Measurements from ENCODE around the gene SV2A. TPM values are rescaled to one million over a fixed set of nuclear protein-coding genes. Genes with fewer than 3 reads are reported as not detected.
A peak's percentile ranks its signal among the peaks of the same experiment; 100 is the strongest.

Gene SV2A
- total RNA-seq, 1 experiment from 2014 or later: 47.1 TPM

DNA sequence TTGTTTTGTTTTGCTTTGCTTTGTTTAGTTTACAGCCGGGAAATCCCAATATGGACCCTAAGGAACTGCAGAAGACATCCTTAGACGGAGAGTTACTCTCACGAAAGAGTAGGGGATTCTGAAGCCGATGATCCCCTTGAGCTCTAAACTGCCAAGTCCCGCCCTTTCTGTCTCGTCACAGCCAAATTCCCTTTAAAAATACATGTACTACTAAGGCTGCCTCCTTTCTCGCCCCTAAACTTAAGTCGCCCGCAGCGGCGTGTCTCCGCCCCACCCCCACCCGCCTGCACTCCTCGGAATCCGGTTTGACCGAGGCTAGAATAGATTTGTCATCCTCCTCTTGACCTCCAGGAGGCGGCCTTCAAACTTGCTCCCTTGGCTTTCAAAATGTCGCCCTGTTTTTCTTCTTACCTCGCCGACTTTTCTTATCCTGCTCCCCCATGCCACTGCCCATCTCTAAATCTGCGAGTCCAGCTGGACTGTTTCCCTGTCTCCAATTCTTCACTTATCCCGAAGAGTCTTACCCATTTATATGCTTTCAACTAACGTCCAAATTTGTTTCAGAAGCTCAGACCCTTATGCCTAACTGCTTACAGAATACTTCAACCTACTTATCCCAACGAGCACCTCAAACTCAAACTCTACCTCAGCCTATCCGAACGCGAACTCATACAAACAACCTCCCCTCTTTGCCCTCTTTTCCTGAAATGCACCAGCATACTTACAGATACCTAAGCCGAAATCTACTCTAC lies 29.2 kb downstream of the SV2A start (continued):
- no peak for TF ChIP-seq OVOL2 (CRISPR knock-in tag; IDR thresholded peaks at IDR 0.05; ENCODE audit: borderline replicate concordance)
- TF ChIP-seq, protein P1, sequence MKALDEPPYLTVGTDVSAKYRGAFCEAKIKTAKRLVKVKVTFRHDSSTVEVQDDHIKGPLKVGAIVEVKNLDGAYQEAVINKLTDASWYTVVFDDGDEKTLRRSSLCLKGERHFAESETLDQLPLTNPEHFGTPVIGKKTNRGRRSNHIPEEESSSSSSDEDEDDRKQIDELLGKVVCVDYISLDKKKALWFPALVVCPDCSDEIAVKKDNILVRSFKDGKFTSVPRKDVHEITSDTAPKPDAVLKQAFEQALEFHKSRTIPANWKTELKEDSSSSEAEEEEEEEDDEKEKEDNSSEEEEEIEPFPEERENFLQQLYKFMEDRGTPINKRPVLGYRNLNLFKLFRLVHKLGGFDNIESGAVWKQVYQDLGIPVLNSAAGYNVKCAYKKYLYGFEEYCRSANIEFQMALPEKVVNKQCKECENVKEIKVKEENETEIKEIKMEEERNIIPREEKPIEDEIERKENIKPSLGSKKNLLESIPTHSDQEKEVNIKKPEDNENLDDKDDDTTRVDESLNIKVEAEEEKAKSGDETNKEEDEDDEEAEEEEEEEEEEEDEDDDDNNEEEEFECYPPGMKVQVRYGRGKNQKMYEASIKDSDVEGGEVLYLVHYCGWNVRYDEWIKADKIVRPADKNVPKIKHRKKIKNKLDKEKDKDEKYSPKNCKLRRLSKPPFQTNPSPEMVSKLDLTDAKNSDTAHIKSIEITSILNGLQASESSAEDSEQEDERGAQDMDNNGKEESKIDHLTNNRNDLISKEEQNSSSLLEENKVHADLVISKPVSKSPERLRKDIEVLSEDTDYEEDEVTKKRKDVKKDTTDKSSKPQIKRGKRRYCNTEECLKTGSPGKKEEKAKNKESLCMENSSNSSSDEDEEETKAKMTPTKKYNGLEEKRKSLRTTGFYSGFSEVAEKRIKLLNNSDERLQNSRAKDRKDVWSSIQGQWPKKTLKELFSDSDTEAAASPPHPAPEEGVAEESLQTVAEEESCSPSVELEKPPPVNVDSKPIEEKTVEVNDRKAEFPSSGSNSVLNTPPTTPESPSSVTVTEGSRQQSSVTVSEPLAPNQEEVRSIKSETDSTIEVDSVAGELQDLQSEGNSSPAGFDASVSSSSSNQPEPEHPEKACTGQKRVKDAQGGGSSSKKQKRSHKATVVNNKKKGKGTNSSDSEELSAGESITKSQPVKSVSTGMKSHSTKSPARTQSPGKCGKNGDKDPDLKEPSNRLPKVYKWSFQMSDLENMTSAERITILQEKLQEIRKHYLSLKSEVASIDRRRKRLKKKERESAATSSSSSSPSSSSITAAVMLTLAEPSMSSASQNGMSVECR (CRISPR knock-in tag; IDR thresholded peaks at IDR 0.05; ENCODE audit: borderline replicate concordance): peak; percentile 52; the same call in 1 of the 2 replicates
- no peak for TF ChIP-seq NR1H2 (CRISPR knock-in tag; IDR thresholded peaks at IDR 0.05)
- TF ChIP-seq, protein P2, sequence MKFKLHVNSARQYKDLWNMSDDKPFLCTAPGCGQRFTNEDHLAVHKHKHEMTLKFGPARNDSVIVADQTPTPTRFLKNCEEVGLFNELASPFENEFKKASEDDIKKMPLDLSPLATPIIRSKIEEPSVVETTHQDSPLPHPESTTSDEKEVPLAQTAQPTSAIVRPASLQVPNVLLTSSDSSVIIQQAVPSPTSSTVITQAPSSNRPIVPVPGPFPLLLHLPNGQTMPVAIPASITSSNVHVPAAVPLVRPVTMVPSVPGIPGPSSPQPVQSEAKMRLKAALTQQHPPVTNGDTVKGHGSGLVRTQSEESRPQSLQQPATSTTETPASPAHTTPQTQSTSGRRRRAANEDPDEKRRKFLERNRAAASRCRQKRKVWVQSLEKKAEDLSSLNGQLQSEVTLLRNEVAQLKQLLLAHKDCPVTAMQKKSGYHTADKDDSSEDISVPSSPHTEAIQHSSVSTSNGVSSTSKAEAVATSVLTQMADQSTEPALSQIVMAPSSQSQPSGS (CRISPR knock-in tag; IDR thresholded peaks at IDR 0.05; ENCODE audit: borderline replicate concordance, low read depth): no peak
- TF ChIP-seq, protein P3, sequence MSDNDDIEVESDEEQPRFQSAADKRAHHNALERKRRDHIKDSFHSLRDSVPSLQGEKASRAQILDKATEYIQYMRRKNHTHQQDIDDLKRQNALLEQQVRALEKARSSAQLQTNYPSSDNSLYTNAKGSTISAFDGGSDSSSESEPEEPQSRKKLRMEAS (CRISPR knock-in tag; IDR thresholded peaks at IDR 0.05): no peak
- no peak for TF ChIP-seq NFE2L1 (CRISPR knock-in tag; IDR thresholded peaks at IDR 0.05)
- no peak for TF ChIP-seq CREB1 (CRISPR knock-in tag; IDR thresholded peaks at IDR 0.05)
- no peak for TF ChIP-seq HMGA2 (CRISPR knock-in tag; IDR thresholded peaks at IDR 0.05)
- TF ChIP-seq, protein P4, sequence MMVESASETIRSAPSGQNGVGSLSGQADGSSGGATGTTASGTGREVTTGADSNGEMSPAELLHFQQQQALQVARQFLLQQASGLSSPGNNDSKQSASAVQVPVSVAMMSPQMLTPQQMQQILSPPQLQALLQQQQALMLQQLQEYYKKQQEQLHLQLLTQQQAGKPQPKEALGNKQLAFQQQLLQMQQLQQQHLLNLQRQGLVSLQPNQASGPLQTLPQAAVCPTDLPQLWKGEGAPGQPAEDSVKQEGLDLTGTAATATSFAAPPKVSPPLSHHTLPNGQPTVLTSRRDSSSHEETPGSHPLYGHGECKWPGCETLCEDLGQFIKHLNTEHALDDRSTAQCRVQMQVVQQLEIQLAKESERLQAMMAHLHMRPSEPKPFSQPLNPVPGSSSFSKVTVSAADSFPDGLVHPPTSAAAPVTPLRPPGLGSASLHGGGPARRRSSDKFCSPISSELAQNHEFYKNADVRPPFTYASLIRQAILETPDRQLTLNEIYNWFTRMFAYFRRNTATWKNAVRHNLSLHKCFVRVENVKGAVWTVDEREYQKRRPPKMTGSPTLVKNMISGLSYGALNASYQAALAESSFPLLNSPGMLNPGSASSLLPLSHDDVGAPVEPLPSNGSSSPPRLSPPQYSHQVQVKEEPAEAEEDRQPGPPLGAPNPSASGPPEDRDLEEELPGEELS (CRISPR knock-in tag; IDR thresholded peaks at IDR 0.05): no peak
- no peak for TF ChIP-seq SMAD4 (CRISPR knock-in tag; IDR thresholded peaks at IDR 0.05)
- TF ChIP-seq ZNF138 (CRISPR knock-in tag; conservative IDR thresholded peaks at IDR 0.05): no peak
- TF ChIP-seq, protein P5, sequence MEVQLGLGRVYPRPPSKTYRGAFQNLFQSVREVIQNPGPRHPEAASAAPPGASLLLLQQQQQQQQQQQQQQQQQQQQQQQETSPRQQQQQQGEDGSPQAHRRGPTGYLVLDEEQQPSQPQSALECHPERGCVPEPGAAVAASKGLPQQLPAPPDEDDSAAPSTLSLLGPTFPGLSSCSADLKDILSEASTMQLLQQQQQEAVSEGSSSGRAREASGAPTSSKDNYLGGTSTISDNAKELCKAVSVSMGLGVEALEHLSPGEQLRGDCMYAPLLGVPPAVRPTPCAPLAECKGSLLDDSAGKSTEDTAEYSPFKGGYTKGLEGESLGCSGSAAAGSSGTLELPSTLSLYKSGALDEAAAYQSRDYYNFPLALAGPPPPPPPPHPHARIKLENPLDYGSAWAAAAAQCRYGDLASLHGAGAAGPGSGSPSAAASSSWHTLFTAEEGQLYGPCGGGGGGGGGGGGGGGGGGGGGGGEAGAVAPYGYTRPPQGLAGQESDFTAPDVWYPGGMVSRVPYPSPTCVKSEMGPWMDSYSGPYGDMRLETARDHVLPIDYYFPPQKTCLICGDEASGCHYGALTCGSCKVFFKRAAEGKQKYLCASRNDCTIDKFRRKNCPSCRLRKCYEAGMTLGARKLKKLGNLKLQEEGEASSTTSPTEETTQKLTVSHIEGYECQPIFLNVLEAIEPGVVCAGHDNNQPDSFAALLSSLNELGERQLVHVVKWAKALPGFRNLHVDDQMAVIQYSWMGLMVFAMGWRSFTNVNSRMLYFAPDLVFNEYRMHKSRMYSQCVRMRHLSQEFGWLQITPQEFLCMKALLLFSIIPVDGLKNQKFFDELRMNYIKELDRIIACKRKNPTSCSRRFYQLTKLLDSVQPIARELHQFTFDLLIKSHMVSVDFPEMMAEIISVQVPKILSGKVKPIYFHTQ (CRISPR knock-in tag; IDR thresholded peaks at IDR 0.05): peak; percentile 77; the same call in 1 of the 2 replicates
- TF ChIP-seq SOX15 (CRISPR knock-in tag; IDR thresholded peaks at IDR 0.05): no peak
- no peak for TF ChIP-seq MXD4 (CRISPR knock-in tag; IDR thresholded peaks at IDR 0.05; ENCODE audit: borderline replicate concordance)
- TF ChIP-seq JUN (CRISPR knock-in tag; IDR thresholded peaks at IDR 0.05): no peak
- TF ChIP-seq ZNF219 (CRISPR knock-in tag; IDR thresholded peaks at IDR 0.05; ENCODE audit: borderline replicate concordance): no peak
- 0 out of 2 replicates have a peak, but pooled peaks have one; percentile 30 for TF ChIP-seq TEAD4 (CRISPR knock-in tag; IDR thresholded peaks at IDR 0.05)
- TF ChIP-seq FOXK1 (CRISPR knock-in tag; IDR thresholded peaks at IDR 0.05): no peak
- TF ChIP-seq JAZF1 (CRISPR knock-in tag; IDR thresholded peaks at IDR 0.05): no peak
- no peak for TF ChIP-seq NR2C2 (CRISPR knock-in tag; IDR thresholded peaks at IDR 0.05)
- TF ChIP-seq, protein P6, sequence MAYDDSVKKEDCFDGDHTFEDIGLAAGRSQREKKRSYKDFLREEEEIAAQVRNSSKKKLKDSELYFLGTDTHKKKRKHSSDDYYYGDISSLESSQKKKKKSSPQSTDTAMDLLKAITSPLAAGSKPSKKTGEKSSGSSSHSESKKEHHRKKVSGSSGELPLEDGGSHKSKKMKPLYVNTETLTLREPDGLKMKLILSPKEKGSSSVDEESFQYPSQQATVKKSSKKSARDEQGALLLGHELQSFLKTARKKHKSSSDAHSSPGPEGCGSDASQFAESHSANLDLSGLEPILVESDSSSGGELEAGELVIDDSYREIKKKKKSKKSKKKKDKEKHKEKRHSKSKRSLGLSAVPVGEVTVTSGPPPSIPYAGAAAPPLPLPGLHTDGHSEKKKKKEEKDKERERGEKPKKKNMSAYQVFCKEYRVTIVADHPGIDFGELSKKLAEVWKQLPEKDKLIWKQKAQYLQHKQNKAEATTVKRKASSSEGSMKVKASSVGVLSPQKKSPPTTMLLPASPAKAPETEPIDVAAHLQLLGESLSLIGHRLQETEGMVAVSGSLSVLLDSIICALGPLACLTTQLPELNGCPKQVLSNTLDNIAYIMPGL (CRISPR knock-in tag; IDR thresholded peaks at IDR 0.05): no peak
- TF ChIP-seq, protein P7, sequence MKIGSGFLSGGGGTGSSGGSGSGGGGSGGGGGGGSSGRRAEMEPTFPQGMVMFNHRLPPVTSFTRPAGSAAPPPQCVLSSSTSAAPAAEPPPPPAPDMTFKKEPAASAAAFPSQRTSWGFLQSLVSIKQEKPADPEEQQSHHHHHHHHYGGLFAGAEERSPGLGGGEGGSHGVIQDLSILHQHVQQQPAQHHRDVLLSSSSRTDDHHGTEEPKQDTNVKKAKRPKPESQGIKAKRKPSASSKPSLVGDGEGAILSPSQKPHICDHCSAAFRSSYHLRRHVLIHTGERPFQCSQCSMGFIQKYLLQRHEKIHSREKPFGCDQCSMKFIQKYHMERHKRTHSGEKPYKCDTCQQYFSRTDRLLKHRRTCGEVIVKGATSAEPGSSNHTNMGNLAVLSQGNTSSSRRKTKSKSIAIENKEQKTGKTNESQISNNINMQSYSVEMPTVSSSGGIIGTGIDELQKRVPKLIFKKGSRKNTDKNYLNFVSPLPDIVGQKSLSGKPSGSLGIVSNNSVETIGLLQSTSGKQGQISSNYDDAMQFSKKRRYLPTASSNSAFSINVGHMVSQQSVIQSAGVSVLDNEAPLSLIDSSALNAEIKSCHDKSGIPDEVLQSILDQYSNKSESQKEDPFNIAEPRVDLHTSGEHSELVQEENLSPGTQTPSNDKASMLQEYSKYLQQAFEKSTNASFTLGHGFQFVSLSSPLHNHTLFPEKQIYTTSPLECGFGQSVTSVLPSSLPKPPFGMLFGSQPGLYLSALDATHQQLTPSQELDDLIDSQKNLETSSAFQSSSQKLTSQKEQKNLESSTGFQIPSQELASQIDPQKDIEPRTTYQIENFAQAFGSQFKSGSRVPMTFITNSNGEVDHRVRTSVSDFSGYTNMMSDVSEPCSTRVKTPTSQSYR (CRISPR knock-in tag; IDR thresholded peaks at IDR 0.05): 0 out of 2 replicates have a peak, but pooled peaks have one; percentile 29
